ENCODE measurements around the gene FHL1.

FHL1 gene

DNA sequence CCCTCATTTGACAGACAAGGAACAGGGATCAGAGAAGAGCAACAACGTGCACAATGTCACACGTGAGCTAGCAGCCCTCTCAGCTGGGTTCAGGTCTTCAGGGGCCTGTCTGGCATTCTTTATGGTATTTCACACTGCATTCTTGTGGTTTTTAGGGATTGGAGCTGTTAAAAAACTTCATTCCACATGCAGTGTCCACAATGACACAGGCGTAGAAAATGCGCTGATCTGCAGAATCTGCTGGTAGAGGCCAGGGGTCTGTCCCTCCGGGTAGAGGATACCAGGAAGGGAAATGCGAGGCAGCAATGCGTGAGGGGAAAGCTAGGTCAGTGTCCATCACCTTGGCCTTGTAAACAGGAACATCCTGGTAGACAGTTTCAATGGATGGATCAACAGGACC is 67.2 kb downstream of the FHL1 start:
- DNase-seq (ENCODE audit: extremely low read depth, insufficient read length), result no peak
- TF ChIP-seq, protein P1, sequence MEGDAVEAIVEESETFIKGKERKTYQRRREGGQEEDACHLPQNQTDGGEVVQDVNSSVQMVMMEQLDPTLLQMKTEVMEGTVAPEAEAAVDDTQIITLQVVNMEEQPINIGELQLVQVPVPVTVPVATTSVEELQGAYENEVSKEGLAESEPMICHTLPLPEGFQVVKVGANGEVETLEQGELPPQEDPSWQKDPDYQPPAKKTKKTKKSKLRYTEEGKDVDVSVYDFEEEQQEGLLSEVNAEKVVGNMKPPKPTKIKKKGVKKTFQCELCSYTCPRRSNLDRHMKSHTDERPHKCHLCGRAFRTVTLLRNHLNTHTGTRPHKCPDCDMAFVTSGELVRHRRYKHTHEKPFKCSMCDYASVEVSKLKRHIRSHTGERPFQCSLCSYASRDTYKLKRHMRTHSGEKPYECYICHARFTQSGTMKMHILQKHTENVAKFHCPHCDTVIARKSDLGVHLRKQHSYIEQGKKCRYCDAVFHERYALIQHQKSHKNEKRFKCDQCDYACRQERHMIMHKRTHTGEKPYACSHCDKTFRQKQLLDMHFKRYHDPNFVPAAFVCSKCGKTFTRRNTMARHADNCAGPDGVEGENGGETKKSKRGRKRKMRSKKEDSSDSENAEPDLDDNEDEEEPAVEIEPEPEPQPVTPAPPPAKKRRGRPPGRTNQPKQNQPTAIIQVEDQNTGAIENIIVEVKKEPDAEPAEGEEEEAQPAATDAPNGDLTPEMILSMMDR (IDR thresholded peaks at IDR 0.05; ENCODE audit: insufficient read depth, low read length, poor library complexity, severe bottlenecking), result no peak
- H3K36me3 ChIP-seq (ENCODE audit: control insufficient read depth, insufficient read depth, low read length), result peaks cover 2% of the 10 kb centered on the region
- H3K27me3 ChIP-seq (replicated peaks; ENCODE audit: control insufficient read depth, insufficient read depth, low read length), result no peaks in the 10 kb centered on the region
- H3K4me3 ChIP-seq (replicated peaks; ENCODE audit: low read depth, low read length), result no peak overlapping the region

DNA sequence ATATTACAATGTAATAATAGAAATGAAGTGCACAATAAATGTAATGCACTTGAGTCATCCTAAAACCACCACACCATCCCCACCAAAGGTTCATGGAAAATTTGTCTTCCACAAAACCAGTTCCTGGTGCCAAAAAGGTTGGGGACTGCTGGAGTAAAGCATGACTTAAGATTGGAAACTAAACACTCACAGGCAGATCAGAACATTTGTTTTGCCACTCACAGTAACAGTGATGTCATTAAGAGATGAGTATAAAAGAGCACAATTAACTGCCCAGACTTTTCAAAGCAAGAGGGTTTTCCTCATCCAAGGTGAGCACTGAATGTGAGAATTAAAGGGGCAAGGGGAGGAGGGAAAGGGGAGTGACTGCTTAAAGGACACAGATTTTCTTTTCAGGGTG is 68.2 kb downstream of the FHL1 start:
- TF ChIP-seq, protein P1 (IDR thresholded peaks at IDR 0.05; ENCODE audit: insufficient read depth, low read length, poor library complexity, severe bottlenecking), result no peak
- no peak for DNase-seq (ENCODE audit: extremely low read depth, insufficient read length)
- no peak overlapping the region for H3K4me3 ChIP-seq (replicated peaks; ENCODE audit: low read depth, low read length)
- peaks cover 2% of the 10 kb centered on the region for H3K36me3 ChIP-seq (ENCODE audit: control insufficient read depth, insufficient read depth, low read length)
- no peaks in the 10 kb centered on the region for H3K27me3 ChIP-seq (replicated peaks; ENCODE audit: control insufficient read depth, insufficient read depth, low read length)

DNA sequence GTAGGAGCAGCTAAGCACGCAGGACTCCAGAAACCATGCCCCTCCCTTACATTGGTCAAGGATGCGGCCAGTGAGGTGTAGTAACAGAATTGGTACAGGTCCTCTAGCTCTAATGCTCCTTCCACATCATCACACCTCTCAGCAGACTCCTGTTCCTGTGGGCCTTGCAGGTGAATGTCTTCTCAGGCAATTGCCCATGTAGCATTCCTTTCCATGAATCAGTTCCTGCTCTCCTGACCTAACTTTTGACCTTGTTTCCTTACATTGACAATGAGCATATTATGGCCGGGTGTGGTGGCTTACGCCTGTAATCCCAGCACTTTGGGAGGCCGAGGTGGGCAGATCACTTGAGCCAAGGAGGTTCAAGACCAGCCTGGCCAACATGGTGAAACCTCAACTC is 72.6 kb downstream of the FHL1 start:
- Histone ChIP-seq H3K4me3 (replicated peaks; ENCODE audit: low read depth, low read length) (no peak overlapping the region), H3K36me3 (ENCODE audit: control insufficient read depth, insufficient read depth, low read length) (peaks cover 2% of the 10 kb centered on the region), H3K27me3 (replicated peaks; ENCODE audit: control insufficient read depth, insufficient read depth, low read length) (no peaks in the 10 kb centered on the region)
- TF ChIP-seq, protein P1 (IDR thresholded peaks at IDR 0.05; ENCODE audit: insufficient read depth, low read length, poor library complexity, severe bottlenecking), result no peak
- no peak for DNase-seq (ENCODE audit: extremely low read depth, insufficient read length)

DNA sequence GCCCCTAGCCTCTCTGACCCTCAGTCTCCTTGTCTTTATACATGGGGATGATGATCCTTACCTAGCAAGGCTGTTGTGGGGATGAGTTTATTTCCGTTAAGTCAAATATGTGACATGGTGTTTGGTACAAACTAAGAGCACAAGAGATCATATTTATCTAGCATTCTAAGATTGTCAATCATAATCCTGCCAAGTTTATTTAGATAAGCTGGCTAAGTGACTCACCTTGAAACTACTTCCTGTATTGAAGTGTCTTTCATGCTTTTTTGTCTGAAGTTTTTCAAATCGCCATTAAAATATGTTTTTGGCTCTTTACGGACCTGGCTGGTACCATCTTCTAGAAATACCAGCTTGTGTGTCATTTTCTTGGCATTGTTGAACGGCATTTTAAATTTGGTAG is 73.2 kb downstream of the FHL1 start:
- H3K27me3 ChIP-seq (replicated peaks; ENCODE audit: control insufficient read depth, insufficient read depth, low read length), result no peaks in the 10 kb centered on the region
- no peak for DNase-seq (ENCODE audit: extremely low read depth, insufficient read length)
- TF ChIP-seq, protein P1 (IDR thresholded peaks at IDR 0.05; ENCODE audit: insufficient read depth, low read length, poor library complexity, severe bottlenecking), result no peak
- no peak overlapping the region for H3K4me3 ChIP-seq (replicated peaks; ENCODE audit: low read depth, low read length)
- peaks cover 2% of the 10 kb centered on the region for H3K36me3 ChIP-seq (ENCODE audit: control insufficient read depth, insufficient read depth, low read length)

DNA sequence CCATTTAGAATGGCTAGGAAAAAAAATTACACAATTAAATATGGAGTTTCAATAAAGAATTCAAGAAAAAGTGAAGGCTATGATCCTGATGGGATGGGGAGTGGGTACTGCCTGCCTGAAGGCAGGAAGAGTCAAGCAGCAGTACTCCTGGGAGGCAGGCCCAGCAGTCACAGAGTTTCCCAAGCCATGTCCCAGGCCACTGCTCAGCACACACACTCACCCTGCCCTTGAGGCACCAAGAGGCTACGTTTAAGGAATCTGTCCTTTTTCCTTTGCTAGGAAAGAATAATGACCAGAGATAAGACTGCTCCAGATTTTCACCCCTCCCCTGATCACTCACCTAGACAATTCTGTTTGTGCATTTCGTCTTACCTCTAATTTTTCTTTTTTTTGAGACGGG is 73.6 kb downstream of the FHL1 start:
- no peak for DNase-seq (ENCODE audit: extremely low read depth, insufficient read length)
- no peaks in the 10 kb centered on the region for H3K27me3 ChIP-seq (replicated peaks; ENCODE audit: control insufficient read depth, insufficient read depth, low read length)
- no peak overlapping the region for H3K4me3 ChIP-seq (replicated peaks; ENCODE audit: low read depth, low read length)
- TF ChIP-seq, protein P1 (IDR thresholded peaks at IDR 0.05; ENCODE audit: insufficient read depth, low read length, poor library complexity, severe bottlenecking), result no peak
- peaks cover 2% of the 10 kb centered on the region for H3K36me3 ChIP-seq (ENCODE audit: control insufficient read depth, insufficient read depth, low read length)

DNA sequence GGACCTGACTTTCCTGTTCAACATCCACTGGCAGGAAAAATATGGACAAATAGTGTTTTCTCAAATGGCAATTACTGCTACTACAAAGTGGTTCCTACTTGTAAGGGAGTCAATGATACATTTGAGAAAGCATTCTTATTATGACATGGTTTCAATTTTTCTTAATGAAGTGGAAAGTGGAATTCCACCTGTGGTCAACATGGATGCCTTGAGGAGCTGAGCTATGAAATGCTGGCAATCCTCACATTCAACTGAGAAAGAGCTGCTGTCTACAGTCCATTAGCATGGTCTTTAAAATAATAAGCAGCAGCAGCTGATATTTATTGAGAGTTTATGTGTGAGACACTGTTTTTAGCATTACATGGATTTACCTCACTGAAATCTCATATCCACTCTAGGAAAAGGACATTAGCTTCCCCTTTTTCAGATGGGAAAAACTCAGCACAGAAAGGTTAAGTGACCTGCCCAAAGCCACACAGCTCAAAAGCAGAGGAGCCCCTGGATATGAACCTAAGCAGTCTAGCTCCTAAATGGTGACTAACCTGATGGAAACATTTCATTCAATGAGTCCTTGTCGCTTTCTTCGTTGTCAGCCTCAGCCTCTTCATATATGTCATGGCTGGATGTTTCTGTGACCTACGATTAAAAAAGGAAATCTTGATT is 74.6 kb downstream of the FHL1 start:
- TF ChIP-seq, protein P1 (IDR thresholded peaks at IDR 0.05; ENCODE audit: insufficient read depth, low read length, poor library complexity, severe bottlenecking), result no peak
- DNase-seq (ENCODE audit: extremely low read depth, insufficient read length), result no peak
- H3K27me3 ChIP-seq (replicated peaks; ENCODE audit: control insufficient read depth, insufficient read depth, low read length), result no peaks in the 10 kb centered on the region
- H3K4me3 ChIP-seq (replicated peaks; ENCODE audit: low read depth, low read length), result no peak overlapping the region
- peaks cover 2% of the 10 kb centered on the region for H3K36me3 ChIP-seq (ENCODE audit: control insufficient read depth, insufficient read depth, low read length)

All from GM06990 (cell line).